ENCODE measurements around the gene ZNF488. TPM values are rescaled to one million over a fixed set of nuclear protein-coding genes. Genes with fewer than 3 reads are reported as not detected.
A peak's percentile ranks its signal among the peaks of the same experiment; 100 is the strongest.
"Not testable (repeated sequence)": the region's sequence is repeated elsewhere in the genome, so short reads cannot be mapped to it uniquely, and the experiment has no call there.

ZNF488 gene
- under 1 TPM; 0.08 to 0.11 TPM for total RNA-seq

DNA sequence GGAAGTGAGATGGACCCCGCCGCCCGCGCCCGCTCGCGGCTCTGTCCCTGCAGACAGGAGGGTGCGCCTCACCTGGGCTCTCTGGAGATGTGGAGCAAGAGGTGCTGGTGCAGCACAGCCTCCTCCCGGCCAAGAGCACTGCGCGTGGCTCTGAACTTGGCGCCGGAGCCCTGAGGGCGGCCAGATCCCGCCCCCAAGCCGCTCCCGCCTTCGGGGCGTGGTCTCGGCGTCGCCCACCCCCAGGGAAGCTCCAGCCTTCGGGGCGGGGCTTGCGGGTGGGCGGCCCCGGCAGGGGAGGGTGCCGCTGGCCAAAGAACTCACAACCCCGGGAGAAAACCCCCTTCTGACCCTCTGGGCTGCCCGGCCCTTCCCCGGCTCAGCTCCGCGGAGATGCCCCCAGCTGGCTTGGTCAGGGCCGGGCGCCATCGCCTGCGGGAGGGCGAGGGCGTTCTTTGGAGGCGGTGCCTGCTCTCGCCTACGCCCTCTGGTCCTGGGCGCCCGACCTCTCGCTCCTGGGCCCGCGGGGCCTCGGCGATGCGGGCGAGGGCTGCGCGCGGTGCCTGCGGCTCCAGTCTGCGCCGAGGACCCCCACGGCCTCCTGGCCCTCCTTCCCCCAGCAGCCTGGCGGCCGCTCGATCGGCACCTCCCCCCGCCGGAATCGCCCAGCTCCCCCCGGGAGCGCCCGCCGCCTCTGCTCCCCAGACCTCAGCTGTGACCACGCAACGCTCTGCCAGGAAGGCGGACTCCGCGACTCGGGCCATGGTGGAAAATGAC, at the start of gene ZNF488:
Gene ZNF488 (minus strand): TSS at position 146 of the 774 bp plus-strand sequence. CDS start 15,464 bp downstream, outside the sequence.
- ATAC-seq (replicated peaks): peak; percentile 95
- Mint-ChIP-seq H3K9me3 (no peaks in the 10 kb centered on the region), H3K27ac (no peak within 1 kb of the TSS), H3K27me3 (peaks cover 54% of the 10 kb centered on the region), H3K4me1 (peaks cover 14% of the 10 kb centered on the region), H3K4me3 (peak within 1 kb of the TSS; percentile 90), H3K36me3 (ENCODE audit: low read depth) (peaks cover 5% of the 10 kb centered on the region)

DNA sequence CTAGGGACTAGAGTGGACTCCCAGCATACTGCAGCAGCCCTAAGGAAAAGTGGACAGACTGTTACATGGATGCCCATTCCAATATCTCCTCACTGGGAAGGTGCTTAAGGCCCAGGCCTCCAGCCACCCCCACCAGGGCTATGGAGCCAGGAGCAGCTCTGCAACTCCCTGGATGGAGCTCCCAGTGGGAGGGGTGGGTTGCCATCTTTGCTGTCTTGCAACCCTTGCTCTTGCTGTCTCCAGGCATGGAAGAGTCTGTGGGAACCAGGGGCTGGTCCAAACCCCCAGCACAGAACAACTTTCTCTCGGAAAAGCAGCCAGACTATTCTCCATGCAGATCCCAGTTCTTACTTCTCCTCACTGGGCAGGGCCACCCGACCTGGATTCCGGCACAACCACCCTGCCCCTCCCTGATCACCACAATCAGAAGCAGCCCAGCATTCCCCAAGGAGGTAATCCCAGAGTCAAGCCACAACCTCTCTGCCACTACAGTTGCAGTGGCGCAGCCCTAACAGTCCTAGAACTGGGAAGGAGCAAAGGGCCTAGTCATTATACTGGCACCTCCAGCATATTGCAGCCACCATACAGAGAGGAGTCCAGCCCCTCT, 41.8 kb upstream of the ZNF488 start:
- no peak overlapping the region for H3K27ac Mint-ChIP-seq
- no peaks in the 10 kb centered on the region for H3K36me3 Mint-ChIP-seq (ENCODE audit: low read depth)
- no peak for ATAC-seq (replicated peaks)
- no peaks in the 10 kb centered on the region for H3K4me1 Mint-ChIP-seq
- H3K9me3 Mint-ChIP-seq: no peaks in the 10 kb centered on the region
- peaks cover 7% of the 10 kb centered on the region for H3K27me3 Mint-ChIP-seq
- H3K4me3 Mint-ChIP-seq: no peak overlapping the region

- Mint-ChIP-seq H3K27ac (no peak overlapping the region), H3K36me3 (ENCODE audit: low read depth) (no peaks in the 10 kb centered on the region), H3K27me3 (no peaks in the 10 kb centered on the region), H3K4me3 (no peak overlapping the region), H3K4me1 (no peaks in the 10 kb centered on the region), H3K9me3 (no peaks in the 10 kb centered on the region)
- ATAC-seq (replicated peaks): no peak
Observed at GRCh38 chr10:47424231-47424630, 40.1 kb upstream of the ZNF488 start.

- Mint-ChIP-seq H3K36me3 (ENCODE audit: low read depth) (no peaks in the 10 kb centered on the region), H3K27ac (no peak overlapping the region), H3K27me3 (no peaks in the 10 kb centered on the region), H3K4me1 (no peaks in the 10 kb centered on the region), H3K9me3 (no peaks in the 10 kb centered on the region), H3K4me3 (no peak overlapping the region)
- ATAC-seq (replicated peaks): no peak
Observed at GRCh38 chr10:47423476-47423875, 39.4 kb upstream of the ZNF488 start.

DNA sequence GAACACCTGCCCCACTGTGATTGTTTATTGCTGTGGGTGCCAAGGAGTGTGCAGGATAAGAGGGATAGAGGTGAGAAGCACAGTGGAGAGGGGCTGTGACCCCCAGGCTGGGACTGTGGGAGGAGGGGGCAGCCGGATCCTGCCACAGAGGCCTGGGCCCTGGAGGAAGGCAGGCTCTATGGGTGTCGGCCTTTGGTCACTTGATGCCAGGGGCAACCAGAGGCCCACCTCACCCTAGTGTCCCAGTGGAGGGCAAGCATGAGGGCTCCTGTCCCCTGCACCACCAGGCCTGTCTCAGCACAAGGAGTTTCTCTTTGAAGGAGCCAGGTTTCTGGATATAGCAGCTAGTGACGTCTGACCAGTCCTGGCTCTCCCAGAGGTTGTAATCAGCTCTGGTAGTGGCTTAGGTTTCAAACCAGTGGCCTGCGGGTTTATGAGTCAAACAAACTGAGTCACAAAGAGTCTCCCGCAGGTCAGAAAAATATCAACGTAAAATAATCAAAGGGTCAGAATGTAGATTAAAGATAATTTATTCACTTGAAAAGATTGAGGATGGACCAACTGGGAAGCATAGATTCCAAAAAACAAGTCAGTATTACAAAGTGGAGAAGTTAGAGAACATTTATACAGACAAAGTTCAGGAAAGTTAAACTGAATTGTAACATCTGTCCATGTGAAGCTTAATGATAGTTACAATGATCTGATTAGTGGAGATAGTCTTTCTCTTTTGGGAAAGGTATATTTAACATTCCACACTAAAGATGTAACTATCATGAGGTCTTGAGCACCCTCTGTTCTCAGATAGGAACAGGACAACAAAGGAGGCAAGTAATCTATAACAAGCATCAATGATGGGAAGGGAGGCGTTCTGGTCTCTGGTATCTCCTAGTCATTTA, 37.2 kb upstream of the ZNF488 start:
- Mint-ChIP-seq H3K27ac (no peak overlapping the region), H3K27me3 (no peaks in the 10 kb centered on the region), H3K4me3 (no peak overlapping the region), H3K4me1 (no peaks in the 10 kb centered on the region), H3K36me3 (ENCODE audit: low read depth) (no peaks in the 10 kb centered on the region), H3K9me3 (no peaks in the 10 kb centered on the region)
- ATAC-seq (replicated peaks): no peak

DNA sequence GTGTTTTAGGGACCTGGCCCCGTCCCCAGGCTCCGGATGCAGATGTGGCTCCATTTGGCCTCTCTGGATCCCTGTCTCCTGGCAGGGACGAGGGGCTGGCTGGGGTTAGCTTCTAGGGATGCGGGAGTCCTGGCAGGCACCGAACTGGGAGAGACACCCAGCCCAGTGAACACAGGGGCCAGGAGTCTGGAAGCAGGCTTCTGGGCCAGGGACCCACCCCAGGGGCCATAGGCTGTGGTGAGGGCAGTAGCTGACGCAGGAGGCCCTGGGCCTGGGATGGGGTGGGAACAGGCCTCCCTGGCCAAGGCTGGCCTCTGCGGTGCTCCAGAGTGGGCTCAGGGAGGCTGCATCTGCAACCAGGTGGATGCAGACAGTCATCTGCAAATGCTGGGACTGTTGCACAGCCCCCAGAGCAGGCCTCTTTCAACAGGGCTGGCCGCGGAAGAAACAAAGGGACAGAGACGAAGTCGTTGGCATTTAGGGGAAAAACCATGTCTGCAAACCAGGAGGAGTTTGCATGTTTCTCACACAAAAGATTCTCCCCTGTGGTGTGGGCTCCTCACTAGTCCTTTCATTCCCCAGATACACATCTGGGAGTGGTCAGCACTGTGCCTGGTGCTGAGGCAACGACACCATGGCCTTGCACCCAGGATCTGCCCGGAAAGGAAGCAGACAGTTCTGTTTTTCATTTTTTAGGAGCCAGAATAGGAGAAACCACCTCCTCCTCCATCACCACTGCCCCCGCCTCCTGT, 36.4 kb upstream of the ZNF488 start:
- ATAC-seq (replicated peaks): no peak
- no peak overlapping the region for H3K27ac Mint-ChIP-seq
- no peaks in the 10 kb centered on the region for H3K36me3 Mint-ChIP-seq (ENCODE audit: low read depth)
- H3K9me3 Mint-ChIP-seq: no peaks in the 10 kb centered on the region
- H3K4me1 Mint-ChIP-seq: no peaks in the 10 kb centered on the region
- H3K4me3 Mint-ChIP-seq: no peak overlapping the region
- no peaks in the 10 kb centered on the region for H3K27me3 Mint-ChIP-seq

GRCh38 chr10:47419421-47419820, 35.3 kb upstream of the ZNF488 start:
- no peak overlapping the region for H3K4me3 Mint-ChIP-seq

GRCh38 chr10:47418966-47419365, 34.9 kb upstream of the ZNF488 start:
- no peaks in the 10 kb centered on the region for H3K36me3 Mint-ChIP-seq (ENCODE audit: low read depth)
- H3K27ac Mint-ChIP-seq: no peak overlapping the region
- no peaks in the 10 kb centered on the region for H3K27me3 Mint-ChIP-seq
- no peaks in the 10 kb centered on the region for H3K9me3 Mint-ChIP-seq
- no peak overlapping the region for H3K4me3 Mint-ChIP-seq
- H3K4me1 Mint-ChIP-seq: no peaks in the 10 kb centered on the region
- ATAC-seq (replicated peaks): no peak

More at GRCh38 chr10:47419421-47419820, 35.3 kb upstream of the ZNF488 start:
- Mint-ChIP-seq H3K36me3 (ENCODE audit: low read depth) (no peaks in the 10 kb centered on the region), H3K4me1 (no peaks in the 10 kb centered on the region), H3K27ac (no peak overlapping the region), H3K9me3 (no peaks in the 10 kb centered on the region), H3K27me3 (no peaks in the 10 kb centered on the region)
- no peak for ATAC-seq (replicated peaks)

- H3K4me1 Mint-ChIP-seq: no peaks in the 10 kb centered on the region
- no peak overlapping the region for H3K27ac Mint-ChIP-seq
- no peak overlapping the region for H3K4me3 Mint-ChIP-seq
- H3K36me3 Mint-ChIP-seq (ENCODE audit: low read depth): no peaks in the 10 kb centered on the region
- H3K9me3 Mint-ChIP-seq: no peaks in the 10 kb centered on the region
- no peaks in the 10 kb centered on the region for H3K27me3 Mint-ChIP-seq
- no peak for ATAC-seq (replicated peaks)
Observed at GRCh38 chr10:47418321-47418720, 34.2 kb upstream of the ZNF488 start.

DNA sequence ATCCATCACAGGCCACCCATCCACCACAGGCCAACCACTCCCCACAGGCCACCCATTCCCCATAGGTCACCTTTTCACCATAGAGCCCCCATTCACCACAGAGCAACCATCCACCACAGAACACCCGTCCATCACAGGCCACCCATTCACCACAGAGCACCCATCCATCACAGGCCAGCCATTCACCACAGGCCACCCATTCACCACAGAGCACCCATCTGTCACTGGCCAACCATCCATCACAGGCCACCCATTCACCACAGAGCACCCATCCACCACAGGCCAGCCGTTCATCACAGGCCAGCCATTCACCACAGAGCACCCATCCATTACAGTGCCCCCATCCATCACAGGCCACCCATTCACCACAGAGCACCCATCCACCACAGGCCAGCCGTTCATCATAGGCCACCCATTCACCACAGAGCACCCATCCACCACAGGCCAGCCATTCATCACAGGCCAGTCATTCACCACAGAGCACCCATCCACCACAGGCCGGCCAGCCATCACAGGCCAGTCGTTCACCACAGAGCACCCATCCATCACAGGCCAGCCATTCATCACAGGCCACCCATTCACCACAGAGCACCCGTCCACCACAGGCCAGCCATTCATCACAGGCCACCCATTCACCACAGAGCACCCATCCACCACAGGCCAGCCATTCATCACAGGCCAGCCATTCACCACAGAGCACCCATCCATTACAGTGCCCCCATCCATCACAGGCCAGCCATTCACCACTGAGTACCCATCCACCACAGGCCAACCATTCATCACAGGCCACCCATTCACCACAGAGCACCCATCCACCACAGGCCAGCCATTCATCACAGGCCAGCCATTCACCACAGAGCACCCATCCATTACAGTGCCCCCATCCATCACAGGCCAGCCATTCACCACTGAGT, 32.5 kb upstream of the ZNF488 start:
- H3K27ac Mint-ChIP-seq, H3K9me3 Mint-ChIP-seq, H3K4me3 Mint-ChIP-seq: not testable (repeated sequence)

DNA sequence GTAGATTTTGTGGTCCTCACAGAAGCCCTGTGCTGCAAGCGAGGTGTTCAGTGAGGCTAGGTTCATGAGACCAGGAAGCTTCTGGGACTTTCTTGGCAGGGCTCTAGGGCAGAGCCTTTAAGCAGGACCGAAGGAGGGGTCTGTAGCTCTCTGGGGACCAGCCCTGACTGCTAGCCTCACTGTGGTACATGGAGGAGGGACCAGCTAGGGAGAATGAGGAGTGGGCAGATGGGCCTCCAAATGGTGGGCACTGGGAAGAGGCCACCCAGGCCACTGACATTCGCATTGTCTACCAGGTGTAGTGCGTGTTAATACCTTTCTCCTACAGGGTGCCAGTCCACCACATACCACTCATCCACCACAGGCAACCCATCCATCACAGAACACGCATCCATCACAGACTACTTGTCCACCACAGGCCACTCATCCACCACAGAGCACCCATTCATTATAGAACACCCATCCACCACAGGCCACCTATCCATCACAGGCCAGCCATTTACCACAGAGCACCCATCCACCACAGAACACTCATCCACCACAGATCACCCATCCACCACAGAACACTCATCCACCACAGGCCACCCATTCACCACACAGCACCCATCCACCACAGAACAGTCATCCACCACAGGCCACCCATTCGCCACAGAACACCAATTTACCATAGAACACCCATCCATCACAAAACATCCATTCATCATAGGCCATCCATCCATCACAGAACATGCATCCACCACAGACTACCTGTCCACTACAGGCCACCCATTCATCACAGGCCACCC, 31.6 kb upstream of the ZNF488 start:
- no peaks in the 10 kb centered on the region for H3K4me1 Mint-ChIP-seq
- H3K36me3 Mint-ChIP-seq (ENCODE audit: low read depth): no peaks in the 10 kb centered on the region
- no peak overlapping the region for H3K27ac Mint-ChIP-seq
- no peak overlapping the region for H3K4me3 Mint-ChIP-seq
- H3K27me3 Mint-ChIP-seq: no peaks in the 10 kb centered on the region
- H3K9me3 Mint-ChIP-seq: no peaks in the 10 kb centered on the region
- ATAC-seq (replicated peaks): peak; percentile 77

More for the DNA sequence above, 32.5 kb upstream of the ZNF488 start:
- H3K27me3 Mint-ChIP-seq; H3K36me3 Mint-ChIP-seq (ENCODE audit: low read depth); H3K4me1 Mint-ChIP-seq; ATAC-seq (replicated peaks): not testable (repeated sequence)

DNA sequence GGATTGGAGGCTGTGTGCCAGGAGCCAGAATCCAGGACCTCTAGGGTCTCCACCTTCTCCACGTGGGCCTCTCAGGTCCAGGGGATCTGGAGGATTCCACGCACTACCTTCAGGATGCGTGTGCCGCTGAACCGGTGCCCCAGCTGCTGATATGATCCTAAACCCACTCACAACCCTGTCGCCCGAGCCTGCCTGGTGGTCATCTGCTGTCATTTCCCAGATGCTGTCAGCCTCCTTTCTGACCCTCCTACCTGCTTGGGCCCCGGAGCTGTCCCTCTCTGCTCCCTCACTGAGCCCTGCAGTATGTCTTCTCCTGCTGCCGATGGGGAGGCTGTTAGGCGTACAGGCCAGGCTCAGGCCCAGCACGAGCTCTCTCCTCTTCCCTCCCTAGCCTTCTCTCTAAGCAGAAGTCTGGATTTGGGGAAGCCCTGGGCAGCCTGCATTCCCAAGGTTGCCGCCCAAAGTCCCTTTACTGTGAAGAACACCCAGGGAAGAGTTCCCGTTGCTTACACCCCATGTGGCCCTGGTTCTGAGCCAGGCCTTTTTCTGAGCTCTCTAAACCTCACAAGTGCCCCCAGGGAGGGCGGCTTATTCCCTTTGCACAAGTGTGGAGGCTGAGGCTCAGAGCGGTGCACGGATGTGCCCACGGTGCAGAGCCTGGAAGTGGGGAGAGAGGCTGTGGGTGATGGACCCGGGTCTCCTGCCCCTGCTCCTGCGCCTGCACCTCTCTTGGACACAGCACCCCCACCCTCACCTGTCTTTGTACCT, 30.8 kb upstream of the ZNF488 start:
- H3K27ac Mint-ChIP-seq: no peak overlapping the region
- no peaks in the 10 kb centered on the region for H3K36me3 Mint-ChIP-seq (ENCODE audit: low read depth)
- H3K4me1 Mint-ChIP-seq: no peaks in the 10 kb centered on the region
- H3K27me3 Mint-ChIP-seq: no peaks in the 10 kb centered on the region
- ATAC-seq (replicated peaks): no peak
- H3K4me3 Mint-ChIP-seq: no peak overlapping the region
- H3K9me3 Mint-ChIP-seq: no peaks in the 10 kb centered on the region
